Adrenal gland (tissue), 5 donors: ENCODE results near the gene DIAPH3.

Experiments used
- CTCF ChIP-seq, 6 experiments: fragments of 450-650 bp in 4 of 6; fragments of 200-600 bp in 2 of 6; sonication (generic) in 1 of 6; IDR thresholded peaks; 1 replicate in 5 of 6; 2 replicates in 1 of 6; pipeline versions ENCODE4 v1.5.1 to v1.8.0; 2016 to 2021; ENCODE audit warnings: antibody characterized with exemption in 6 of 6, mild to moderate bottlenecking in 2 of 6, moderate library complexity in 1 of 6
- POLR2A ChIP-seq, 2 donors: fragments of 450-650 bp; IDR thresholded peaks; one replicate each; pipeline ENCODE4 v1.6.1; 2017; ENCODE audit warnings: antibody characterized with exemption in 2 of 2, mild to moderate bottlenecking in 2 of 2, moderate library complexity in 1 of 2
- donor health status: DM: no; HTN: no; CAD: no.

- TF ChIP-seq CTCF (IDR thresholded peaks at IDR 0.05) (no peak), POLR2A (IDR thresholded peaks at IDR 0.05) (no peak)
Observed at GRCh38 chr13:59631271-59631670, 532.5 kb downstream of the DIAPH3 start.
